HuH-7 (cell line): ENCODE data around the gene SLX4IP.

ENCODE experiments used
- DNase-seq: peaks from one replicate; pipeline ENCODE4 v3.0.0; 2011; ENCODE audit warnings: low spot score

The SLX4IP gene

DNA sequence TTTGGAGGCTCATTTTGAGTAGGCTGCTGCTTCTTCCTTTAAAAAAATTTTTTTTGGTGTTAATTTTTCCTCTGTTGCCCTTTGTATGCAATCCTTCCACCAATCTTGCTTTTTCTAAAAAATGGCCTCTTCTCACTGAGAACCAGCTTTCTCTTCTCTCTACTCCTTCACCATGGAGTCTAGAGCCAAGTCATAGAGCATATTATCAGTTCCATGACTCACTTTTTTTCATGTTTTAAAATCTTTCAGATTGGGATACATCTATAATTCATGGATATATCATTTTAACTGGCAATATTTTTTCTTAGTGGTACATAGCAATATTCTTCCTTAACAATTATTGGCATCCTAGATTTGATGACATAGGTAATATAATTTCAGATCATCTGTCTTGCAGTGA is 62.7 kb downstream of the SLX4IP start:
- no peak for DNase-seq

DNA sequence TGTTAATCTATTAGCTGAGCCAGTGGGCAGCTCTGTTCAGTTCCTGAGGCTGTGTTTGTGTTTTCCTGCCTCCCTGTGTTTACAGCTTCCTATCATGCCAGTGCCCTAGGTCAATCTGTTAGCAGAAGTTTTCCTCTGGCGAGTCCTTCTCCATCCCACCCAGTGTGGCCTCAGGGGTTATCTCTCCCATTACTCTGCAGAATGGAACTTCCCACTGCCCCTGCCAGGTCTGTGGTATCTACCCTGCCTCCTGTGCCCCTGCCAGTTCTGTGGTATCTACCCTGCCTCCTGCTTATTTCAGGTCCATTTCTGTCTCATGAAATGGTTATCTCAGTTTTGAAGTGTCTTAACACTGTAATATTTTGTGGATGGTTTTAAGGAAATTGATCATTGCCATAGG is 63.1 kb downstream of the SLX4IP start:
- no peak for DNase-seq

DNA sequence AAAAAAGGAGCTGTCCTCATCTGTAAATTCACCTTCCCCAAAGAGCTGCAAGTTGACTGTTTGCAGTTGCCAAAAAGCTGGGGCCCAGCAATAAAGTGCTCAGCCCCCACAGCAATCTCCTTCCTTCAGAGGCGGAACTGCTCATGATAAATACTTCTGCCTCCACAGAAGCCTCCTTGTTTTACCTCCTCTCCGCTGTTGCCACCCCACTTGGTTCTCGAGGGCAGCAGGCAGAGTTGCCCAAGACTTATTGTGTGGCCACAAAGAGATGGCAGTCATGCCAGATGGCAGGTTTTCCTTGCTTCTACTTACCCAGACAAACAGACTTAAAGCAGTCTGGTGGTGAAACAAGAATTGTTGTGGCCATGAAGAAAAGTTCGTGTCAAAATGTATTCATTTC is 66.3 kb downstream of the SLX4IP start:
- no peak for DNase-seq

DNA sequence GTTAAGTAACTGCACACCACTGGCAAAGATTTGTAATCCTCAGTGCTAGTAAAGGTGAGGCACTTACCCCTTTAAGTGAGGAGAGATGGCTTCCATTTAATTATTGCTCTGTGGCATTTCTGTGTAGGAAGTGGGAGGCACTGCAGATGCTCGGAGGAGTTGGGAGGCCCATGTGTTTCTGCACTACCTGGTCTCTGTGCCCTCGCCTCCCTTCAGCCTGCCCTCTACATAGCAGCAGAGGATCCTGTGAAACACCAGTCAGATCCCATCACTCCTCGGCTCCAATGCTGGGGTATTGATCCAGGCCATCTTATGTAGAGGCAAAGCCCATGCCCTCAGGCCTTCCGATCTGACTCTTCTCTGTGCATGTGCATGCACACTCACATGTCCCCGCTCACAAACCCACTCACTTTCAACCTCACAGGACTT is 67.0 kb downstream of the SLX4IP start:
- no peak for DNase-seq

DNA sequence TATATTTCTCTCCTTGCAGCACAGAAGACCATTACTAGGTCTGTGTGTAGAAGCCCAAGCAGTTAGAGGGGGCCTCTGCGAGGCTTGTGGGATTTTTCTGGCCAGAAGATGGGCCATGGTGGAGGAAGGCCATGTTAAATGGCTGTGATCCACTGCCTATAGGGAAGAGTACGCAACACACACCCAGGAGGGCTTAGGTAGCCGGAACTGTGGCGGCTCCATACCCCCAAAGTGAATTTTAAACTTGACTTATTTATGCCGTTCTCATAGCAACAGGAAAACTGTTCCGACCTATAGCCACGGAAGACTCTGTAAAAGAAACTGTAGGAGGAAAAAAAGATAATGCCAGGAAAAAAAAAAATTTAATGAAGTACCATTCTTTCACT is 69.5 kb downstream of the SLX4IP start:
- DNase-seq = no peak

DNA sequence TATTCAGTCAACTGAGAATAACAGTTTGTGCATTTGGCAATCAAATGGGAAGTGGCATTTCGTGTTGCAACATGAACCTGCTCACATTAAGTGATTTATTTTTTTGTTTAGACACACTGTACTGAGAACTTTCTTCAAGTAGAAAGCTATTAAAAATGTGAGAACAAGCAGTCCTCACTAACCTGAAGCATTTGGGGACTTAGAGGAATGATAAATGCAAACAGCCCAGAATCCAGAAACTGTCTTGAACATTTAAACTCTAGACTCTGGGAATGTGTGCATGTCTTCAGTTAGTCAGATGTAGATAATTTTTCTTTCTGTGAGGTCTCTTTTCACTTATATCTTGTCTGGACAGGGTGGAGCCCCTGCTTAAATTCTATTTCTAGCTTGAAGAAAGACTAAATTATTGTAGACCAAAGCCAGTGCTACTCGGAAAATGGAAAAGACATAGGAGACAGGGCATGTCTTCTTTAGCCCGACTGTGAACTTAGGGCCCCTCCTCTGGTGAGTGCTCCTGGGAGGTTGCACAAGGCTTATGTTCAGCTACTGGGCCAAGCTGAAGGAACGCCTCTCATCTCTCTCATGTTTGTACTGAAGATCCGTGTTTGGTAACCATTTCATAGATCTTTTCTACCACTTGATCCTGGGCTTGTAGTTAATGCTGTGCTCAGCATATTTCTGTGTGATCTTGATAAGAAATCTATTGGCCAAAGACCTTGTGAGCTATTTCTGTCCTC is 70.1 kb downstream of the SLX4IP start:
- no peak for DNase-seq

DNA sequence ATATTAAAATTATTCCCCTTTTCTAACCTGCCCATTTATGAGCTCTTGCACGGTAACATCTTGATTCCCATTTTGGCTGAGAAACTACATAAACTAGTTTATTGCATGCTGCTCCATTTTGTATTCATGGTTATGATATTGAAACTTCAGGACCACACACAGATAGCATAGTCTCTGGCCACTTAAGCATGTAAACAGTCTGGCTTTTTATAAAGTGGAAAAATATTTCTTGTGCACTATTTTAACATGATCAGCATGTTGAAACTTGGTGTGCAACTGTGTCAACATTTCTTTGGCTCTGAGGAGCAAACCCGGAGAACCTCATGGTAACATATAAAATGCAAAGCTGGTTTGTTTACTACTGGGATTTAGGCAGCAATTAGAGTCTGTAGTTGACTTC is 70.7 kb downstream of the SLX4IP start:
- no peak for DNase-seq

DNA sequence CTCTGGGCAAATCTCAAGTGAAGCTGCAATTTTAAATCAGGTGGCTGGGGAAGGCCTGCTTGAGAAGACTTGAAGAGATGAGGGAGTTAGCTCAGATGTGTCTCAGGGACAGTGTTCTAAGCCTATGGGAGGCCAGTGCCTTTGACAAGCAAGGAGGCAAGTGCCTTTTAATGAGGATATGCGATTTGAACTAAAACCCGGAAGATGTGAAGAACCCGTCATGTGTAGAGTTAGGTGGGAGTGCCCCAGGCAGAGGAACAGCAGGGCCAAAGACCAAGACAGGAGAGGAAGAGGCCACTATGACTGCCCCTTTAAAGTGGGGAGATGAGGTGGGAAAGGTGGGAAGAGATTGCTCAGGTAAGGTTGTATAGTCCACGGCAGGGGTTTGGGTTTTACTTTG is 71.9 kb downstream of the SLX4IP start:
- DNase-seq = no peak

DNA sequence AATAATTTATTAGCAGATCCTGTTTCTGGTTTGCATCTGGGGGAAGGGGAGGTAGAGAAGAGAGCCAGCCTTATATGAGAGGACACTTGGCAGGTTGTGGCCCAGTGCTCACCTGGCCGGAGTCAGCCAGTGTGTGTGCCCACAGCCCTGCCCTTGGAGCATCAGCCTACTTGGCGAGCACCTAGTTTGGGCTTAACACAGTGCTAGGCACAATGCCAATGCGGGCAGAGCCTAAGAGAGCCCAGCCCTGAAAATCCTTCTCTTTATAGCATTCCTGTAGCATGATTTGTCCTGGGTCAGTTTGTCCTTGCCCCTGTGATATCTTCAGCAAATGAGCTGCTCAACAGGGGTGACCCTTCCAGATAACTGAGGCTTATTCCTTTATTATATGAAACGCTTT is 73.0 kb downstream of the SLX4IP start:
- DNase-seq = no peak

DNA sequence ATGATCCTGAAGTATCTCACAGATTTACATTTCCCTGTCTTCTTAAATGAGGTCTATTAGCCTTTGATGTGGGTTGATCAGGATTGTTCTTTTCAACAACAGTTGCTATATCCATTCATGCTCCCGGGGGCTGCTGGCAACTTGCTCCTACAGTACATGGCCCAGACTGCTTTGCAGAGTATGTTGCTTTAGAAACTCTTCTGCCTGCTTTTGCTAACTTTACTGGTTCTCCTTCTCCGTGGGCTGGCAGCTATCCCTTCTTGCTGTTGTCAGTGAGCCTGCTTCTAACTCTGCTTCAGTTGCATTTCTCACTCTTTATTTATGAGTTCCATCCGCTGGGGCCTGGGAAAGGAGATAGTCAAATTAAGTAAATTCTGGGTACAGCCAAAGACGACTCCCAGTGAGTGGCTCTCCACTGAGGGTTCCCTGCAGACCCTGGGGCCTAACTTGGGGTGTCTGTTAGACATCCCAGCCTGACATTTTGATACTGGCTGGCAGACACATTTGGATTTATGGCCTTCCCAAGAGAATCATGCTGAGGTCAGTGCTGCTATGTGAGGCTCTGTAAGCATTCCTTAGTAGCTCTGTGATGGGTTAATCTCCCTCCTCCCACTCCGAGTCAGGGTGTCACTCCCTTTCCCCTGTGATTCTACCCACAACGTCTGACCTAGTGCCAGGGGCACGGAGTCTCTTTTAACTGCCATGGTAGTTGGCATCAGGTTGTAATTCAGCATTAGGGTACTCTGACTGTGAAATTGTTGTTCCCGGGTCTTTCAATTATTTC is 73.6 kb downstream of the SLX4IP start:
- no peak for DNase-seq

DNA sequence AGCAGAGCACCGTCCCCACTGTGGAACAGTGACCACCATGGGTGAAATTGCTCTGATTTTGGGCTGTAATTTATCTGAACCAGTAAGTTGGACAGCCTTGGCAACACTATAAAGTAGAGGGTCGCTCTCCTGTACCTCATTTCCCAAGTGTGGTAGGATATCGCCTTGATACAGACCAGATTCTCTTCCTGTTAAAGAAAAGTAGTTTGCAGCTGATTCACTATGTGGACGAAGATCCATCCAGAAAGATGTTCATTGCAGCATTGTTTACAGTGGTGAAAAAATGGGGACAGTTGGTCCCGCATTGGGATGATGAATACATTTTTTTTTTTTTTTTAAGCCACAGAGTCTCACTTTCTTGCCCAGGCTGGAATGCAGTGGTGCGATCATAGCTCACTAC is 74.3 kb downstream of the SLX4IP start:
- no peak for DNase-seq

DNA sequence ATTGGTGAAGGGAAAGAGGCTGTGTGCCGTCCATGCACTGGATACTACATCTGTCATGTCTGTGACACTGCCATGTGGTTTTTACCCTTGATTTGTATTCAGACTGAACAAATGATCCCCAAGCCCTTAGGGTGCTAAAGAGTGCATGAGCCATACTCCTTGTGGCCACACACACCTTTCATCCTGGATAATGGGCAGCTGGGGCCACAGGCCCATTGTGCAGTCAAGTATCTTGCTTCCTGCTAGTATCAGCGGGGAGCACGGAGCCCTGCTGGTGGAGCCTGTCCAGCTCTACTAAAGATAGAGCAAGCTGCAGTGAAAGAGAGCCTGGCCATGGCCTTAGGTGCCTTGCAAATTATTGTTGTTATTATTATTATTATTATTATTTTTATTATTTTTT is 75.1 kb downstream of the SLX4IP start:
- DNase-seq = no peak

DNA sequence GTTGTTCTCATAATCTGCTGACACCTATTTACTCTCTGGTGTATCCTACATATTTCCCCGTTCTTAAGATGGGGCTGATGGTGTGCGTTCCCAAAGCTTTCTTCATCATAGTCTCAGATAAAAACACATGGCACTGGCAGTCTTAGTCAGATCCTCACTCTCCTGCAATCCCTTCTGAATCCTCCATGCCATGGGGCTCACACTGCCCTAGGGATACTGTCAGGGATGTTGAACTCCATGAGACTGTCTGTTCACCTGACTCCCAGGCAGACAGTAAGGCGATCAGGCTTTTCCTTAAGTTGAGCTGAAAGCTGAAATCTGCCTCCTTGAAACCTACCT is 76.0 kb downstream of the SLX4IP start:
- DNase-seq = peak; percentile 30

DNA sequence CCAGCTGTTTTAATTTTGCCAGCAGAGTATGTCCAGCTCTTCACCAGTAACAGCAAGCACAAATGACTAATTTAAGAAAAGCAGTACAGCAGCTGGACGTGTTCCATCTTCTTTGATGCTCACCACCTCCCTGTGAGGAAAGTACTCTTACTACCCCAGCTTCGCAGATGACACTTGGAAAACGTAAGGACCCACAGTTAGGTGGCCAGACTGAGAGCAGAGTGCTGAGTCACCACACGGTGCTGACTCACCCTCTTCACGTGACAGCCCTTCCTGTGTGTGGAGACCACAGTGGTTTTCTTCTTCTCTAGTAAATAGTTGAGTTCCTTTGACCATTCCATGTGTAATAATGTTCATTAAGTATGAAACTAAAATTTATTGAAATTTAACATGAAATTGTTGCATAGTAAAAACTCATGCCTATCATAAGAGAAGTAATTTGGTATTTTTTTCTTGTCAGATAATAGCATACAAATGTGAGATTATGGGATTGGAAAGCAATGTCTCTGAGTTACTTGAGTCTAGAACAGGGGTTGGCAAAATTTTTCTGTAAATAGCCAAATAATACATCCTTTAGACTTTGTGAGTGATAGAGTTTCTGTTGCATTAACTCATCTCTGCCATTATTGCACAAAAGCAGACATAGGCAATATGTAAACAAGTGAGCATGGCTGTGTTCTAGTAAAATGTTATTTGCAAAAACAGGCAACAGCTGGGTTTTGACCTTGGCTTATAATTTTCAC is 76.6 kb downstream of the SLX4IP start:
- DNase-seq = peak; percentile 68

DNA sequence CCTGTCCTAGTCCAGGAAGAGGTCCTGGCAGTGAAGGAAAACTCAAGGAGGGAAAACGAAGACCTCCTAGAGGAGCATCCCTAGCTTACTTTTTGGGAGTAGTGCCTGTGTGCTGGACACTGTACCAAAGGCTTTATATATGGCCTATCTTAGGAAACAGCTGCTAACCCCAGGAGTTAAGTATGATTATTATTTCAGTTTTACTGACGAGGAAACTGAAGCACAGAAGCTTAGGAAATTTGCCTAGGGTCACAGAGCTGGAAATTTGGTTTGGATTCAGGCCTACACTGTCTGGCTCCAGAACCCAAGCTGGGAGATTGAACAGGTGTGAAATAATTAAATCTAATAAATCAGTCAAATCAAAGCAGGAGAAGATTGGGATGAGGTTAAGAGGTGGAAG is 78.0 kb downstream of the SLX4IP start:
- no peak for DNase-seq

DNA sequence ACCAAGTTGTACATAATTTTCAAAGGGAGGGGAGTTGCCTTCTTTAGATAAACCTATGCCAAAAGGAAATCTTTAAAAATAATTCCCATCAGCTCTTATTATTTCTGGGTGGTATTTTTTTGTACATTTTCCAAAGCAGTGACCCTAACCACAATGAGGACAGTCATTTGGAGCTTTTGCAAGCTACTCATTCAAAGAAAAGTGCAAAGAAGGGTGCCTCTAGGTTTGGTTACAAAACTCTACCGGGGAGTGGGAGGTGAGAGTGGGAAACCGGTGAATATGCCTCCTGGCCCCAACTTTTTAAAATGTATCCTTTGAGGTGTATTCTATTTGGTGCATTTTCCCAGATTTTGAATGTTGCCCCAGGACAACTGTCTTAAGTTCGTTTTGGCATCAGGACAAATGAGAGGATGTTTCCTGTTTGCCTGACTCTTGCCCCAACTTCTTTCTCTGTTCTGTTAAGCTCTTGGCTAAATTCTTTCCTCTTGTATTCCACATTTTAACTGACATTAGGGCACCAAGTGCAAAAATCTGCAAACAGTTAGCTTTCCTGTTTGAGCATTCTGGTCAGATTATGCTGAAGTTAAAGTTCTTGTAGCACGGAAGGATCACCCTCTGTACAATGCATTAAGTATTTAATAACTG is 78.9 kb downstream of the SLX4IP start:
- DNase-seq = no peak

DNA sequence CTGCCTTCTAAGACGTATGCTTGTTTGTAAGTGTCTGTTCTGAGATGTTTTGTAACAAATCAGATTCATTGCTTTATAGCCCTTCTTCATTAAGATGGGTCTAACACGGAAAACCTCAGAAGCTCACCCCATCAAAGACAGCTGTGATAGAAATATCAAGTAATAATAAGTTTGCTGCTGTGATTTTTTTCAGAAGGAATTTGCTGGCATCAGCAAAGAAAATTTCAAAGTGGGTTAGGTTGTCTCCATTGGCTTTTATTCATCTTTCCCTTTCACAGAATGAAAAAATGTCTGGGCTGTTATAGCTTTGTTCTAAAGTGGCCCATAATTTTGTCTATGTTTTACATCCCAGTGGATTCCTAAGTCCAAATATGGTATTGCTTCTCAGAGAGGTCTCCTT is 81.4 kb downstream of the SLX4IP start:
- DNase-seq = no peak

DNA sequence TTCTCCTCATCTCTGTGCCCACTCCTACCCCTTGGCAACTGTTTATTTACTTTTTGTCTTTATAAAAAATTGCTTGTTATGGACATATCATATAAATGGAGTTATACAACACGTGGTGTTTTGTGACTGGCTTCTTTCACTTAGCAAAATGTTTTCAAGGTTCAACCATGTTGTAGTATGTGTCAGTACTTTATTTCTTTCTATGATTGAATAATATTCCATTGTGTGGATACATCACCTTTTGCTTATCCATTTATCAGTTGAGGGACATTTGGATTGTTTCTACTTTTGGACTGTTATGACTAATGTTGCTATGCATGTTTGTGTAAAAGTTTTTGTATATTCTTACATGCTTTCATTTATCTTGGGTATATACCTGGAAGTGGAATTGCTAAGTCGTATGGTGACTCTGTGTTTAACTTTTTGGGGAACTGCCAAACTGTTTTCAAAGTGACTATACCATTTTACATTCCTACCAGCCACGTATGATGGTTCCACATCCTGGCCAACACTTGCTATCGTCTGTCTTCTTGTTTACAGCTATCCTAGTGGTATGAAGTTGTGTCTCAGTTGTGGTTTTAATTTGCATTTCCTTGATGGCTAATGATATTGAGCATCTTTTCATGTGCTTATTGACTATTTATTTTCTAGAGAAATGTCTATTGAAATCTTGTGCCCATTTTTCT is 84.4 kb downstream of the SLX4IP start:
- DNase-seq = no peak

DNA sequence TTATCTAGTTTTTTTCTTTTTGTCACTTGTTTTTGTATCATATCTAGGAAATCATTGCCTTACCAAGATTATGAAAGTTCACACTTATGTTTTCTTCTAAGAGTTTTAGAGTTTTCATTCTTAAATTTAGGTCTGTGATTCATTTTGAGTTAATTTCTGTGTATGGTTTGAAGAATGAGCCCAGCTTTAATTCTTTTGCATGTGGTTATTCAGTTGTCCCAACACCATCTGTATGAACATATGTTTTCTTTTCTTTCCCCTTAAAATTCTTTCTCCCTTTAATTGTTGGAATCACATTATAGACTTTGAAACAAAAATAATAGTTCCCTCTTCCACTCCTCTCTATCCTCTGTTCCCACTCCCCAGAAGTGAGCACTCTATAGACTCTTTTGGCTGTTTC is 85.4 kb downstream of the SLX4IP start:
- DNase-seq = no peak

DNA sequence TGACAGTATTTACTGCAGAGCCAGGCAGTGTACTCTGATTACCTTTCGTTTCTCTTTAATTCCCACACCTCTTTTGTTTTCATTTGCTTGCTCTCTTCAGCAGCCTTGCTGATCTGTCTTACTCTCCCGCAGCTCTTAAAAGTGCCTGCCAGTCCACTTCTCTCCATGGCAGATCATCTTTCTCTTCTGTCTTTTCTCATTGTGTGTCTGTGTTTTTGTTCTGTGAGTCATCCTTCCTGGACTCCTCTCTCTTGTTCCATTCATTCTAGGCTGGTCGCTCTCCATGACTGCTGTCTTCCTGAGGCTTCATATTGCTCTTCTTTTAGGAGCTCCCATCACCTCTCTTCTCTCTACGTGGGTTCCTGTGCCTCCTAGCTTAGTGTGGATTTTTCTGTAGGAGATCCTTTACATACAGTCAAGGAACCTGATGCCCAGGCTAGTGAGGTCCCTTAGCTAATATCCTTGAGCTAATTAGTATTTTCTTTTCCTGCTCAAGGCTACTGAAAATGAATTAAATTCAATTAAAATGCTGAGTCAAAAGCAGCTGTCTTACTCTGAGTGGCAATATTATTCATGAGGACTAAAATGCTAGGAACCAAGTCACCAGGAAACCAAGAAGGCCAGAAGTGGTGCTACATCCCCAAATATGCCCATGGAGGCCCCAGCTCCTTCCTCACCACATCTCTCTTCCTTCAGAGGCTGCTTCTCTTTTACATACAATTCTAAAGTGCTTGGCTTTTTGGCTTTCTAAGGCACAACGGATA is 86.1 kb downstream of the SLX4IP start:
- DNase-seq = no peak

DNA sequence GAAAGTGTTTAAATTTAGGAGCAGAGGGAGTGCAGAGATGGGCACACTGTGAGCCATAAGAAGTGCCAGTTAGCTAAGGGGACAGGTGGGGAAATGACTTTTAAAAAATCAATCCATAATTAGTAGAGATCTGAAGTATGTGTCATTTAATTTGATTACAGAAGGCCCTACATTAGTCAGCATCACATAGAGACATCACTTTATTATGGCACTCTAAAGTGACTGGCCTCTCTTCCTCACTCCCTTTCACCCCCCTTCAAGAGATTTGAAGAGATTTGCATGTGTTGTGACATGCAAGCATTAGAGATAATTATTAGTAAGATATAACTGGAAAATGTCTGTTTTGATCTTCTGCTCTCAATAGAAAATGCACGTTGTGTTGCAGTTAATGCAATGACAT is 86.7 kb downstream of the SLX4IP start:
- no peak for DNase-seq
